ENCODE measurements around the gene SORCS3.

SORCS3 gene

DNA sequence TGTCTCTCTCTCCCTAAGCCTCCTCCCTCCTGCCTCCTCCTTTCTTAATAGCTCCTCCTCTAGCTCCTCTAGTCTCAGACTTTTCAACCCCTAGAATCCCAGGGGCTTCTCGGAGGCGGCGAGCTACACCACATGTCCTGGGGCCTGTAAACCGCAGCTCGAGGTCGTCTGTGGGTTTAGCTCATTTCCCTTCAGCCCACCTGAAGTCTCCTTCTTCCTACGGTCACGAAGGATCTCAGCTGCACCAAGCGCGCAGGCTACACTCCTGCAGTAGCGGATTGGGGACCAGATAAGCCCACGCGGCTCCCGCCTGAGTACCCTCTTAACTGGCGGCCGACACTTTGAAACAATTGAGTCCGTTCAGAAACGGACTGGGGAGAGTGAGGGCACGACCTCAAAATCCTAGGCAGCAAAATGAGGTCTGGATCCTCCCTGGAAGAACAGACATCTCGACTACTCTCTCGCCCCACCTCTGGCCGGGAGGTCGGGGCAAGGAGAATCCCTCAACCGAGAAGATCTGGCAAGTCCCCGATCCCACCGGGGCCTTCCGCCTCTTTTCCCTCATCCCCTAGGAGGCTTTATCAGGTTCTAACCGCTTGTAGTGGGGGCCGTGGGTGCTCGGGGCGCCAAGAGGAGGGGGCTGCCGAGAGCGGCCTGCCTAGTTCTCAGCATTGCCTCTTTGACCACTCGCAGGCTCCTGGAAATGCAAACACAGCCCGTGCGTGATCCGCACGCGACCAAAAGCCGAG, 1.3 kb upstream of the SORCS3 start:
- H3K36me3 Mint-ChIP-seq (ENCODE audit: low read depth), result no peaks in the 10 kb centered on the region
- H3K9me3 Mint-ChIP-seq, result no peaks in the 10 kb centered on the region
- peaks cover 68% of the 10 kb centered on the region for H3K27me3 Mint-ChIP-seq
- H3K4me3 Mint-ChIP-seq, result no peak overlapping the region
- H3K27ac Mint-ChIP-seq, result no peak overlapping the region
- H3K4me1 Mint-ChIP-seq (ENCODE audit: low read depth), result peaks cover 6% of the 10 kb centered on the region

DNA sequence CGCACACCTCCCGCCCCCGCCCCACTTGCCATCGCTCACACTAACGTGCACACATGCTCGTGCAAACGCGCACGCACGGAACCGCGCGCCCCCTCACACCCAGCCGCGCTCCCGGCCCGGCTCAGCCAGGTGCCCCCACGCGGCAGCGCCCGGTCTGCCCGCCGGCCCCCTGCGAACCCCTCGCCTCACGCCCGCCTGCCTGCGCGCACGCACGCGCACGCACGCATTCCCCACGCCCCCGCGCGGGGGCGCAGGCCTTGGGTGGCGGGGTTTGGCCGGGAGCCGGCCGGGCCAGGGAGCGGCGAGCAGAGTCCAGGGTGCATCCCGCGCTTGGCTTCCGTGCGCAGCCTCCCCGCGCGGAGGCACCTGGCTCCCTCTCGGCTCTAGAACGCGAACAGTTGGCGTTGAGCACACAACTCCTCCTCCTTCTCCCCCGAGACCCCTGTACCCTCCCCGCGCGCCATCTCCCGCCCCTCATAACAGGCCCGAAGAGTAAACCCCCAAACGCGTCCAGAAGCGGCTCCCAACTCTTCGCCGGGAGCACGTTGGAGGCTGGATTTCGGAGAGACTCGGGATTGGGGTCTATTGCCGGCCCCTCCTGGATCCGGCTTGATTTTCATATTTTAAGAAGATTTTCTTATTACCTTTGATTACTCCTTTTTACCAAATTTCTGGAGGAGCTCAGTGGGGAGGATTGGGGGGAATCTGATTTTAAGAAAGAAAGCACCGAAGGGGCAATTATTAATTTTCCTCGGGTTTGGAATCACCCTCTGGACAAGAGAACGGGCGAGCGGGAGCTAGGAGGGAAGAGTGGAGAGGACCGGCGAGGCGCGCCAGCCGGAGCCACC, 527 bp upstream of the SORCS3 start:
- Mint-ChIP-seq H3K4me1 (ENCODE audit: low read depth) (peaks cover 6% of the 10 kb centered on the region), H3K9me3 (no peaks in the 10 kb centered on the region), H3K36me3 (ENCODE audit: low read depth) (no peaks in the 10 kb centered on the region), H3K27me3 (peaks cover 71% of the 10 kb centered on the region), H3K4me3 (no peak overlapping the region), H3K27ac (no peak overlapping the region)

DNA sequence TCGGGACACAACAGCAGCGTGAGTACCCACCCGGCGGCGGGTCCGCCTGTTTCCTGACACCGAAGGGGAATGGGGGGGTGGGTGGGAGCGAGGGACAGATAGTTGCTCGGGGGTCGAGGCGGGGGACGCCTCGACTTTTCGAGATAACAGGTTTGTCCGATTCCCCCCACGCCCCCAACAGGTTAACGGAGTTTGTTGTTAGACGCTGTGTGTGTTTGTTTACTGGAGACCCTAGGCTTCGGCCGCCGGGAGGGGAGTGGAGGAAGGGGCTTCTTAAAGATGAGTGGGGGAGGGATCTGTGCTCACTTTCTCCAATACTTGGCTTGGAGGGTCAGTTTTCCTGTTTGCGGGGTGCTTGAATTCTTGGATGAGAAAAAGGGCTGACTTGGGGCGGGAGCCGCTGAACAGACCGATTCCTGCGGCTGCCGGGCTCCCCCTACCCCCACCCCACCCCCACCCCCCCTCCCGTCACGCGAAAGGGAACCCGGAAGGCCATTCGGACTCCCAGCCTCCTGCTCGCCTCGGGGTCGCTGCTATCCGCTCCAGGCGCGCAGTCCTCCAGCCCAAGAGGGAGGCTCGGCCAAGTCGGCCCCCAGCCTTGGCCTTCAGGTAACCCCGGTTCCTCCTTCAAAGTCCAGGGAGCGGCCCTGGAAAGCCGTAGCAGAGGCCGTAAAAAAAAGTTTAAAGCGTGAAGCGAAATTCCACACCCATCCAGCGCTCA, 1.0 kb downstream of the SORCS3 start:
- H3K27ac Mint-ChIP-seq, result no peak overlapping the region
- peaks cover 6% of the 10 kb centered on the region for H3K4me1 Mint-ChIP-seq (ENCODE audit: low read depth)
- no peaks in the 10 kb centered on the region for H3K9me3 Mint-ChIP-seq
- H3K4me3 Mint-ChIP-seq, result no peak overlapping the region
- peaks cover 76% of the 10 kb centered on the region for H3K27me3 Mint-ChIP-seq
- H3K36me3 Mint-ChIP-seq (ENCODE audit: low read depth), result no peaks in the 10 kb centered on the region

DNA sequence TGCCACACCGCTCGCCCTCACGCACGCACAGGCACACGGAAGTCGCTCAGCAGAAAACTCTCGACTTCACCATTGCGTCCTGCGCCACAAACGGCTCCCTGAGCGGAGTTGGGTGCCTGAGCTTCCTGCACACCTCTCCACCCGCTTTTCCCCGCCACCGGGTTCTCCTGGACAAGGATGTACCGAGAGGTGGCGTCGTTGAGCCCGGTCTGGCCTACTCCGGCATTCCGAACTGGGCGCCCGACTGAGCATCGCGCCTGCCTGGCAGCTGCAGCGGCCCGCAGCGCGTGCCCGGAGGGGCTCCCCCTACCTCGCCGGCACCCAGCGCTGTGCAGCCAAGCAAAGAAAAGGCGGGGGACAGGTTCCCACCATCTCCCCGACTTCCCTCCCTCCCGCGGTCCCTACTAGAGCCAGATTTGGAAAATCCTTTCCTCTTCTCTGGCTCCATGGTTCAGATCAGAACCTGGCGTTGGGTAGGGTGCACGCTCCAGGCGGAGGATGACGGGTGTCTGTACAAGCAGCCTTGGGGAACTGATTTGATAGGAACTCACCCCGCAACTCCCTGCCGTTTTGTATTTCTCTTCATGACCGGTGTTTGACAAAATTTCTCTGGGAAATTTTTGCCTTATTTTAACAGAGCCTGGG, 1.7 kb downstream of the SORCS3 start:
- no peaks in the 10 kb centered on the region for H3K36me3 Mint-ChIP-seq (ENCODE audit: low read depth)
- peaks cover 6% of the 10 kb centered on the region for H3K4me1 Mint-ChIP-seq (ENCODE audit: low read depth)
- H3K9me3 Mint-ChIP-seq, result no peaks in the 10 kb centered on the region
- no peak overlapping the region for H3K27ac Mint-ChIP-seq
- H3K27me3 Mint-ChIP-seq, result peaks cover 76% of the 10 kb centered on the region
- H3K4me3 Mint-ChIP-seq, result no peak overlapping the region

DNA sequence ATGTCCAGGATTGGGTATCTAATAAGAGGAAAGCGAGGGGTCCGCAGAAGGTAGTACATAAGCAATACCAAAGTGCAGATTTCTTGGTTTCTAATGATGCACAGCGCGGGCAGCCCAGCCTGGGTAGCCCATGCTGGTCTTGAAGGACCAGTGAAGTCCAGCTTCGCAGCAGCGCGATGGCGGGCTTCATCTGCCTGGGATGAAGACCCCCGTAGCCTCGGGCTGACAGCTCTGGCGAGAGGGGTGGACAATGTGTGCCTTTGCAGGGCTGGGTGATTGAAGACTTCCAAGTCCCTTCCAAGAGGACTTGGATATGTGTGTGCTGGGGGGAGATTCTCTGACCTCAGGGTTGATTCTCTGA, 2.2 kb downstream of the SORCS3 start:
- Mint-ChIP-seq H3K4me1 (ENCODE audit: low read depth) (peaks cover 6% of the 10 kb centered on the region), H3K36me3 (ENCODE audit: low read depth) (no peaks in the 10 kb centered on the region), H3K27ac (no peak overlapping the region), H3K4me3 (no peak overlapping the region), H3K9me3 (no peaks in the 10 kb centered on the region), H3K27me3 (peaks cover 76% of the 10 kb centered on the region)

DNA sequence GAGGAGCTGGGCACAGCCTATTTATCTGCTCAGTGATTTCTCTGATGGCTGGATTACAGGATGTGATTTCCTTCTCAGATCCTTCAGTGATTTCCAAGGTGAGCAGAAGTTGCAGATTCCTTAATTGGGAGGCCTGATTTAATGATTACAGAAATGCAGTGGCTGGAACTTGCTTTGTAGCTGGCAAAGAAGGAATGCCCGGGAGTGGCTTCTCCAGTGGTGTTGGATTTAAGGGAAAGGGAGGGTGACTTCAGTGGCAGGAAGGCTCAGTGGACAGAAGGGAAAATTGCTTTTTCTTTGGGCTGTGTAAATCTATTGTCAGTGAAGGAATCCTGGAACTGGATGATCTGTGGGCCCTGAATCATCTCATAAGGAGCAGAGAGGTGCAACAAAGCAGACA, 5.1 kb downstream of the SORCS3 start:
- Mint-ChIP-seq H3K36me3 (ENCODE audit: low read depth) (no peaks in the 10 kb centered on the region), H3K27me3 (peaks cover 60% of the 10 kb centered on the region), H3K4me1 (ENCODE audit: low read depth) (no peaks in the 10 kb centered on the region), H3K9me3 (no peaks in the 10 kb centered on the region), H3K27ac (no peak overlapping the region), H3K4me3 (no peak overlapping the region)

DNA sequence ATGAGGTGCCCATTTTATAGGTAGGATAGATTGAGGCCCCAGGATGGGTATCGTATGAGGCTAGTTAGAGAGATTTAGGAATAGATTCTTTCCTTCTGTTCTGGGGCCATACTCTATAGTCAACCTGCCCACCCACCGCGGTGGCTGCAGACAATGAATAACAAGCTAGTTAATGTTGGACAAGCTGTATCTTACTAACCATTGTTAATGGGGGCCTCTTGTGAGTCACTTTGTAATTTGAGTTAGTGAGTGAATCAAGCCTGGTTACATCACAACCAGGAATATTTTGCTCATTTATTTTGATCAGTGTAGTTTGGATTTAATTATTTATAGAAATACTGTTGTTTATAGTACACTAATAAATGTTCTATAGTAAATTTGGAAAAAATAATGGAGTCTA, 7.3 kb downstream of the SORCS3 start:
- no peaks in the 10 kb centered on the region for H3K9me3 Mint-ChIP-seq
- H3K4me1 Mint-ChIP-seq (ENCODE audit: low read depth), result no peaks in the 10 kb centered on the region
- H3K4me3 Mint-ChIP-seq, result no peak overlapping the region
- no peak overlapping the region for H3K27ac Mint-ChIP-seq
- H3K36me3 Mint-ChIP-seq (ENCODE audit: low read depth), result no peaks in the 10 kb centered on the region
- H3K27me3 Mint-ChIP-seq, result peaks cover 56% of the 10 kb centered on the region

DNA sequence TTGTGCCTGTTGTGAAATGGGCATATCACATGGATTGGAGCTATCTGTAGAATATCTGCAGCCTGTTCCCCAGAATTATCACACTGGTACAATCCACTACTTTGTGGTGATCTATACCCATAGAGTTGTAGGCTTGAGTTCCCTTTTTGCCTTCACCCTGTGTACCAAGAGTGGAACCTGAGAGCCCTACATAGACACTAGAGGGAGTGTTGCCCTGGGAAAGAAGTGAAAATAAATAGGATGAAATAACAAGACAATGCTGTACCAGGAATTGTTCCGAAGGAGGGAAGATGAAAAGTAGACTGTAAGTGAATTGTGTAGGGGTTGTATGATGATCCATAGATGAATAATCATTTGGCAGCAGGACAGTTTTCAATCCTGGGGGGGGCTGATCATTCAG, 9.0 kb downstream of the SORCS3 start:
- Mint-ChIP-seq H3K27ac (no peak overlapping the region), H3K36me3 (ENCODE audit: low read depth) (no peaks in the 10 kb centered on the region), H3K27me3 (peaks cover 49% of the 10 kb centered on the region), H3K9me3 (no peaks in the 10 kb centered on the region), H3K4me1 (ENCODE audit: low read depth) (no peaks in the 10 kb centered on the region), H3K4me3 (no peak overlapping the region)

DNA sequence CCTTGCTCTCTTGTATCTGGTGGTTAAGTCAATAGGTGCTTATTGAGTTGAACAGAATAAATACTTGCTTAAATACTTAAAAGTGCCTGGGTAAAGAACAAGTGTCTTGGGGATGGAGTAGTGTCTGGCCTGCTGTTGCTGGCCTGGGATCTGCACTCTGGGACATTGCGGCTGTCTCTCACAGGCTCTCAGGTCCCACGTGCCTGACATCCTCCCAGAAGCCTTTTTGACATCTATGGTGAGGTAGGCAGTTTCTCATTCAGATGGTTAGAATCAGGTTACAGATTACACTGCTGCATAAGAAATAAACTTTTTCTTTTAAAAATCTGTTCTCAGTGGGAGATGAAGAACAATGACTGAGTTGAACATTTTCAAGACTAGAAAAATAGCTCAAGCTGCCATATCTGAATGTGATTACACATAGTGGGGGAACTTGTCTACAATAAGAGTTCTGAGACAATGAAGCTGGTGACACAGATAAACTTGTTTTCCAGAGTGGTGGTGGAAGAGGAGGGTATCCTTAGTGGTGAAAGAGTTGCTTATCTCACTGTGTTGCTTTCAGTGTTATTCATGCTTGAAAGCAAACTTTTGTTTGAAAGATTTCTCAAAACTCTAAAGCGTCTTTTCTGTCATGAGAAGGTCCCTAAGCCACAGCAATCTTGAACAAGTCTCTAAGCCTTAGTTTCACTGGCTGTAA, 9.7 kb downstream of the SORCS3 start:
- no peak overlapping the region for H3K27ac Mint-ChIP-seq
- H3K9me3 Mint-ChIP-seq, result no peaks in the 10 kb centered on the region
- no peaks in the 10 kb centered on the region for H3K36me3 Mint-ChIP-seq (ENCODE audit: low read depth)
- no peak overlapping the region for H3K4me3 Mint-ChIP-seq
- H3K27me3 Mint-ChIP-seq, result peaks cover 42% of the 10 kb centered on the region
- no peaks in the 10 kb centered on the region for H3K4me1 Mint-ChIP-seq (ENCODE audit: low read depth)

DNA sequence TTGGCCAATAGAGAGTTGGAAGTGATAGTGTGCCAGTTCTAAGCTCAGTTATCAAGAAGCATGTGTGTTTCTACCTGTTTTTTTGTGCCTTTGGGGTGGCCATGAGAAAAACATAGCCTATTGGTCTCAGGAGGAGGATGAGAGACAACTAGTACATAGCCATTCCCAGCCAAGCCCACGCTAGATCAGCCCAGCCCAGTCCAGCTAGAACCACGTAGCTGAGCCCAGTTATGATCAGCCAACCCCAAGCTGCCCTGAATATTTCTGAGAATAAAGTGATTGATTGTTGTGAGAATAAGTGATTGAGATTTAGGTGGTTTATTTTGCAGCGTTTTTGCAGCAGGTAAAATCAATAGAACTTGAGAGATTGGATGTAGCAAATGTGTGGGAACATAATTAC, 15.9 kb downstream of the SORCS3 start:
- H3K36me3 Mint-ChIP-seq (ENCODE audit: low read depth), result no peaks in the 10 kb centered on the region
- H3K27ac Mint-ChIP-seq, result no peak overlapping the region
- H3K27me3 Mint-ChIP-seq, result peaks cover 34% of the 10 kb centered on the region
- no peaks in the 10 kb centered on the region for H3K9me3 Mint-ChIP-seq
- no peaks in the 10 kb centered on the region for H3K4me1 Mint-ChIP-seq (ENCODE audit: low read depth)
- H3K4me3 Mint-ChIP-seq, result no peak overlapping the region

DNA sequence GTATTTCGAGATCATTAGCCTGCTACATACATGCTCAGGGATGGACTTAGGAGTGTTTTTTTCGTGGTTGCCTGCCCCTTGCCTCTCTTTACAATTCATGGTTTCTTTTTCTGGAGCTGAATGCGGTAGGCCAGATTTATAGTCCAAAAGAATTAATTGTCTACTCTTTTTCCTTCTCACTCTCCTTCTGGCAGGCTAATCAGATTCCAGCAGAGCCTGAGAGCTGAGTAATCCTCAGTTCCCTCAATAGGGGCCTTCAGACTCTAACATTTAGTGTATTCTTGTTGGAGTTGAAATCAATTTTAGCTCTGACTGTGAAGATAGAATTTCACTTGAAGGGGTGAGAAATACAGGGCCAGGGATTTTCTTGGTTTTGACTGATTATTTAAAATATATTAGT, 16.4 kb downstream of the SORCS3 start:
- Mint-ChIP-seq H3K27ac (no peak overlapping the region), H3K4me3 (no peak overlapping the region), H3K36me3 (ENCODE audit: low read depth) (no peaks in the 10 kb centered on the region), H3K9me3 (no peaks in the 10 kb centered on the region), H3K27me3 (peaks cover 32% of the 10 kb centered on the region), H3K4me1 (ENCODE audit: low read depth) (no peaks in the 10 kb centered on the region)

DNA sequence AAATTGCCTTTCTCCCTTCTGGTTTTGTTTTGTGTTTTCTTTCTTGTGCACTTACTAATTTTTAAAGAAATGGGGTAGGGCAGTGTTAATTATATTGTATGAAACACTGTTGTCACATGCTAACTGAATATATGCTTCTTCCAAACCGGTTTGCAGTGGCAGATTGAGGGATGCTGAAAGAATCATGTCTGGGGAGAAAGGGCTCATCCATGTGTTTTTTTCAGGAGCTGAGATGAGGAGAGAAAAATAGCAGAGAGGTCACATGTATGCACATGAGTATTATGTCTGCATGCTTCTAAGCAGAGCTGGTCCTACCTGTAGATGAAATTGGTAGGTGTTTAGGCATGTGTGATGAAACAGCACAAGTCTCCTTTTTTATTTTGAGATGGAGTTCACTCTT, 17.0 kb downstream of the SORCS3 start:
- no peak overlapping the region for H3K27ac Mint-ChIP-seq
- no peak overlapping the region for H3K4me3 Mint-ChIP-seq
- H3K27me3 Mint-ChIP-seq, result peaks cover 30% of the 10 kb centered on the region
- no peaks in the 10 kb centered on the region for H3K36me3 Mint-ChIP-seq (ENCODE audit: low read depth)
- H3K4me1 Mint-ChIP-seq (ENCODE audit: low read depth), result no peaks in the 10 kb centered on the region
- no peaks in the 10 kb centered on the region for H3K9me3 Mint-ChIP-seq

DNA sequence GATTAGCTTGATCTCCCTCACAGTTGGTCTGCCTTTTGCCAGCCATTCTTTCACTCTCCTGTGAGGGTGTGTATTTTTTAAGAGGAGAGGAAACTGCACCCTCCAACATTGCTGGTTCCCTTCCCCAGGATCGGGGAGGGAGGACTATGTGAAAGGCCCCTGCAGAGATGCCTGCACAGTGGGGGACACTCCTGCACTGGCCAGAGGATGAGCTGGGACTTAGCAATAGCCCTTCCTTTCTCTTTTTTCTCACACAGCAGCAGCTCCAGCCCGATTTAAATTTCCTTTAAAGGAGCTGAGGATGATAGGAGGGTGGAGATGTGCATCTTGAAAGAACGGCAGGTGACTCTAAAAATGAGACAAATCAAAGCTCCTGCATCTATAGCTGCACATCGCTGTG, 18.7 kb downstream of the SORCS3 start:
- peaks cover 25% of the 10 kb centered on the region for H3K27me3 Mint-ChIP-seq
- no peaks in the 10 kb centered on the region for H3K4me1 Mint-ChIP-seq (ENCODE audit: low read depth)
- H3K27ac Mint-ChIP-seq, result no peak overlapping the region
- no peaks in the 10 kb centered on the region for H3K9me3 Mint-ChIP-seq
- H3K4me3 Mint-ChIP-seq, result no peak overlapping the region
- no peaks in the 10 kb centered on the region for H3K36me3 Mint-ChIP-seq (ENCODE audit: low read depth)

DNA sequence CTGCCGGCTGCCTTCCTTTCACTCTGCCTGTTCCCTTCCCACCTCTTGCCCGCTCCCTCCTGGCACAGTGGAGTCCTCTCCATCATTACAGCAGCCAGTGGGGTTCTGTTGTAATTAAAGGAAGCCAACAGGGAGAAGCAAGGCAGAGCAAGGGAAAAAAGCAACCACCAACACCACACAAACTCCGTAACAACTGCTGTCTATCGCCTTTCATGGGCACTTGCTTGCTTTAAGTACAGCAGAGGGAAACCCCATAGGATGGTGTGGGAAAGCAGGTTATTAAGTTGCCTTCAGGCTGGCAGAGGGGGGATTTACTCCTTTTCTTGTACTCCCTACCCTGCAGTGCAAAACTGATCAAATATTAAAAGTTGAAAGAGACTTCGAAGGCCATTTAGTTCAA, 22.0 kb downstream of the SORCS3 start:
- no peaks in the 10 kb centered on the region for H3K4me1 Mint-ChIP-seq (ENCODE audit: low read depth)
- H3K36me3 Mint-ChIP-seq (ENCODE audit: low read depth), result no peaks in the 10 kb centered on the region
- no peaks in the 10 kb centered on the region for H3K9me3 Mint-ChIP-seq
- H3K4me3 Mint-ChIP-seq, result no peak overlapping the region
- H3K27me3 Mint-ChIP-seq, result peaks cover 28% of the 10 kb centered on the region
- no peak overlapping the region for H3K27ac Mint-ChIP-seq
